SIG-M5 treated with dmso at 0.1 percent for 504 hours (cell line): Measurements from ENCODE around the gene LRRC56.
"Not testable (repeated sequence)": the region's sequence is repeated elsewhere in the genome, so short reads cannot be mapped to it uniquely, and the experiment has no call there.

Experiments used
- DNase-seq: peaks from one replicate; lab custom pipeline; 2025; ENCODE audit not compliant: unreplicated experiment; lab: John Stamatoyannopoulos, UW

LRRC56 gene

DNA sequence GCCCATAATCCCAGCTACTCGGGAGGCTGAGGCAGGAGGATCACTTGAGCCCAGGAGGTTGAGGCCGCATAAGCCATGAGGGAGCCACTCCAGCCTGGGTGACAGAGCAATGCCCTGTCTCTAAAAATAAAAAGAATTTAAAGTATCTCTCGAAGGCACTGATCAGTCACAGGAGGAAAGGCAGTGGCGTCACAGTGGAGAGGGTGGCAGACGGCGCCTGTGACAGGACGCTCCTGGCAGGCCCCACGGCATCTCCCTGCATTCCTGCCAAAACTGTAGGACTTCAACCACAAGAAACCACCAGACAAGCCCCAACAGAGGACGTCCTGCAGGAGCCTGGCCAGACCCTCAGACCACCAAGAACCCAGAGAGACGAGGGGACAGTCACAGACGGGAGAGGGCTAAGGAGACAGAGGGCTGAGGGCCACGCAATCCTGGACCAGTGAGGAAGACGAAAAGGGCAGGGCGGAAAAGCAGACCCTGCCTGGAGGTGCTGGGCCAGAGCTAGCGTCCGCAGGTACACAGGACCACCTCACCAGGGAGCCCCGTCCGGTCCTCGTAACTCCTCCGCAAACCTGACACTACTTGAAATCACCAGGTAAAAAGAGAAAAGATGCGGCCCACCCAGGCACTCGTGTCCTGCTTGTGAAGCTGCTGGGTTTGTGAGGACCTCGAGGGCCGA, 36.2 kb upstream of the LRRC56 start:
- DNase-seq: no peak

DNA sequence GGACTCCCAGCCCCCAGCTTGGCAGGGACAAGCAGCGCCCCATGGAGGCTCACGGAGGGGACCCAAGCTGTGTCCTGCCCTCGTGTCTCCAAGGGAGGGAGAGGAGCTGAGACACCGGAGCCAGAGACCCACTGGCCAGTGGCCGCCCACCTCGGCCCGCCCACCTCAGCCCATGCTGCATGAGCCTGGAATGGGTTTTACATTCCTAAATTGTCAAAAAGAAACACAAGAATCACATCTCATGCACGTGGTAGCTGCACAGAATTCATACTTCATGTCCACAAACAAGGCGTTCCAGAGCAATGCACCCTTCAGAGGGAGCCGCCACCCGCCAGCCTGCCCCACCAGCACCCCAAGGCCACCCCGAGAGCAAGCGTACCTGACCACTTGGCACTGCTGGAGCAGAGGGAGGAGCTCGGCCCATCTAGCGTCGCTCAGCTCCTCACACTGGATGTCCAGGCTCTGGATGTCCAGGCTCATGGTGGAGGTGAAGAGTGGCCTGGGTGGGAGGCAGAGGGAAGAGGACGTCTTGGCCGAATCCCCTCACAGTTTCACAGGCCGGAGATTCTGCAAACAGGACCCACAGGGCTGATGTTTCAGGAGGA, 35.5 kb upstream of the LRRC56 start:
- DNase-seq: peak; percentile 43

DNA sequence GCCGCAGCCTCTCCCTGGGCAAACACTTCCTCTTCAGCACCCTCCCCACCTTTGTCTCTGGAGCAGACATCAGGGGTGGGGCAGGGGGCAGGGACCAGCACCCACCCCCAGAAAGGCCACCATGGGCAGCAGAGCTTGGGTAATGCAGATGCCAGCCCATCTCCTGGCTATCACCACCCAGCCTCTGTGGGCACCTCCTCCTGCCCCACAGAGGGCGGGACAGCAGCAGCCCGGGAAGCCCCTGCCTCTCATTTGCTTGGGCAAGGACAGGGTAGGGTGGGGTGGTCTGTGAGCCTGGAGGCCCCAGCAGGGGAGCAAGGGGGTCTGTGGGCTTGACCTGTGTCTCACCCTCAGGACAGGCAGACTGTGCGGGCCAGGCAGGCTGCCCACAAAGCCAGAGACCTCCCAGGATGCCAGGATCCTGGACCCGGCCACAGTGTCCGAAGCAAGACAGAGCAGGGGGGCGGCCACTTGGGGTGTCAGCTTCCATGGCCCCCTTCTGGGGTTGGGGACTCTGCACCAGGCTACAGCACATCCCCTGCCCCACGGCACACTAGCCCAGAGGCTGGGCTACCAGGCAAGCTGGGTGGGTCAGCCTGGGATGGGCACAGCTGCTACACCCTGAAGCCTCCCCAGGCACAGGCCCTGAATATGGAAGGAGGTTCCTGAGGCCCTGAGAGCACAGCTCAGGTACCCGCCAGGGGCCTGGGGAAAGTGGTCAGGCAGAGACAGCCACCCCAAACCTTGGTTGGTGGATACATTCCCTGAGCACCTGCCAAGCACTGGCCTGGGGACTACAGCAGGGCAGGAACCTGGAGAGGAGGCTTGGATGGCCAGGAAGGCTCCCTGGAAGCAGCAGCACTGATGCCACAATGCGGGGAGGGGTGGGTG, 34.8 kb upstream of the LRRC56 start:
- DNase-seq: no peak

- peak; percentile 92 for DNase-seq
These were observed 33.9 kb upstream of the LRRC56 start for GRCh38 chr11:503179-503981.

DNA sequence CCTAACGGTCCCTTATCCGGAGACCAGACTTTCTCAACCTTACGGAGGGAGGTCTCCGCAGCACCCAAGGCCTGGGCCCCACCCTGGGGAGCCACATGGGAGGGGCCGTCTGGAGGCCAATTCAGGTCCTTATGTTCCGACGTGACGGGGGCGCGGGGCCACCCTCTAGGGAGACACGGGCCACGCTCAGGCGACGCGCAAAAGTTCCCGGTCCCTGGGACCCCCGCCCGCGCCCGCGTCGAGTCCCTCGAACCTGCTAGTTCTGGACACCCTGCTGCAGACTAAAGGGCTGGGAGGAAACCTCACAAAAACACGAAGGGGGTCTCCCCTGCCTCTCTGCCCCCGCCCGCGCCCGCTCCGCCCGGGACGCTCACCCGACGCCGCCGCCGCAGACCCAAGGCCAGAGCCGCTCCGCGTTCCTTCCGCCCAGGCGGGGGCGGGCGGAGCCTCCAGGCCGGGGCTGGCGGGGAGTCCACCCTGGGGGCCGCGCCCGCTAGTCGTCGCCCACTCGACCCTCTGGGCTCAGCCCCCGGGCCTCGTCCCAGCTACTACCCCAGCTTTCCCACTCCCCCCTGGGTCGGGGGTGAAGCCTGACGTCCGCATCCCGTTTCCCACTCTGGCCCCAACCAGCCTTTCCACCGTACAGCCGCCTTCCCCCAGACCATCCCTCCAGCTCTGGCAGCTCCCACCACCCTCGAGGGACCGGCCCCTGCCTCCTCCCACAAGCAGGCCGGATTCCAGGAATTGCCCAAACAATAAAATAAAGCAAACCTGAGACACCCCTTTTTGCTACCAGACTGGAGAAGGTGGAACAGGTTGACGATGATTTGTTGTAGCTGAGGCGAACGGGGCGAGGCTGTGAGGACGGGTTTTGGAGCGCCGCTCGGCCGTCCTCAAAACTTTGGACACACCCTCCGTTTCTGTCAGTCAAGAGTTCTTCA, 33.0 kb upstream of the LRRC56 start:
- peak; percentile 82 for DNase-seq

DNA sequence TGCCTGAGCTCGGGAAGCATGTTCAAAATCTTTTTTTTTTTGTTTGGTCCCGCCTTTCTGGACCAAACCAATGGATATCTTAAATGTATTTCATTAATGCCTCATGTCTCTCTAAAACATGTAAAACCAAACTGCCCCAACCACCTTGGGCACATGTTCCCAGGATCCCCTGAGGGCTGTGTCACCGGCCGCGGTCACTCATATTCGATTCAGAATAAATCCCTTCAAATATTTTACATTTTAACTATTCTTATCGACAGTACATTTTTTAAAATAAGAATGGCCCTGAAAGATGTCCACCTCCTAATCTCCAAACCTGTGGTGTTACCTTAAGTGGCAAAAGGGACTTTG, 32.4 kb upstream of the LRRC56 start:
- no peak for DNase-seq

DNA sequence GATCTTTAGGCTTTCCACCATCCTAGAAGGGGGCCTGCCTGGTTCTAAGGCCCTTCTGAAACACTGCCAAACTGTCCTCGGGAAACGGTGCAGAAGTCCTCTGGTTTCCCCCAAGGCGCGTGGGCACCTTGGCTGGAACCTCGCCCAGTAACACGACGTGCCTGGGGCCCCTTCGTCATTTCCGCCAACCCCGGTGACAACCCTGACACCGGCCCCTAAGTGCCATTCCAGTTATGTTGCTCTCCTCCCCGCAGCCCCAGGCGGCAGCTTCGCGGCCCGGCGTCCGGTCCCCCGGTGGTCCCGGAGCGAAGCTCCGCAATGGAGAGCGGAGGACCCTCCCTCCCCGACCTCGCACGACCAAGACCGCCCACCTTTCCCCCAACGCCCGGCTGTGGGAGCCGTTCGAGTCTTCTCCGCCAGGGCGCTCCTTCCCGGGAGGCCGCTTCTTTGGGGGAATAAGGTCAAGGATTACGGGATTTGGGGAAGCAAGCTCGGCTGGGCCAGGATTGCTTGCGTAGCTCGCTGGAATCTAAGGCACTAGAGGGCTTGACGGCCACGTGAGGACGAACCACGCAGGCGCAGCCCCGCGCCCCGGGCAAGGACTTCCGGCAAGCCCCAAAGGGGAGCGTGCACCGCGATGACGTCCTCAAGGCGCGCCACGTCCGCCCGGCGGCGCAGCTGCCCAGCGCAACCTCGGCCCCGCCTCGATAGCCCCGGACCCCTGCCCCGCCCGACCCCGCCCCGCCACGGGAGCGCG, 30.9 kb upstream of the LRRC56 start:
- DNase-seq: peak; percentile 88

GRCh38 chr11:506995-507726, 30.2 kb upstream of the LRRC56 start, which contains the start of gene RNH1:
TSS of gene RNH1 (minus strand) at chr11:507242. CDS start at chr11:502162, 5,080 bp downstream.
- peak; percentile 77 for DNase-seq

DNA sequence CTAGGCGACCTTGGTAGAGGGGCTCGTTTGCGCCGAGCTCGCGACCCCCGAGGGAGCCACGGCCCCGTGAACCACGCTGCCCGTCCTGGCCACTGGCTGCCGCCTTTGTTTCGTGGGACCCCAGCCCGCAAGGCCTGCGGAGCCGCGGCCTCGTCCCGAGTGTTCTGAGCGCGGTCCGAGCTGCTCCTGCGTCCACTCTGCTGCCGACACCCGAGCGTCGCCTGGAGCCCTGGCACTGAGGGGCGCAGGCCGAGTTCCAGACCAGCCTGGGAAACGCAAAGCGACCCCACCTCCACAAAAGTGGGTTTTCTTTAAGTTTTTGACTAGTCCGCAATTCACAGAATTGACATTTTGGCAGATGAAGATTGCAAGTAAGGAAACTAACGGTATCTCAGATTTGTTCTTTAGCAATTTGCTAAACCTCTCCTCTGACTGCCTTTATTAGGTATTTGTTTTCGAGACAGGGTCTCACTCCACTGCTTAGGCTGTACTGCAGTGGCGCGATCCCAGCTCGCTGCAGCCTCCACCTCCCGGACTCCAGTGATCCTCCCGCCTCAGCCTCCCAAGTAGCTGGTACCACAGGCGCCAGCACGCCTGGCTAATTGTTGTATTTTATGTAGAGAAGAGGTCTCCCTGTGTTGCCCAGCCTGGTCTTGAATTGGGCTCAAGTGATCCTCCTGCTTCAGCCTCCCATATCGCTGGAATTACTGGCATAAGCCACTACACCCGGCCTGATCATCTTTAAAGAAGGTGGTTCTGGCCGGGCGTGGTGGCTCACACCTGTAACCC, 29.4 kb upstream of the LRRC56 start:
- no peak for DNase-seq

DNA sequence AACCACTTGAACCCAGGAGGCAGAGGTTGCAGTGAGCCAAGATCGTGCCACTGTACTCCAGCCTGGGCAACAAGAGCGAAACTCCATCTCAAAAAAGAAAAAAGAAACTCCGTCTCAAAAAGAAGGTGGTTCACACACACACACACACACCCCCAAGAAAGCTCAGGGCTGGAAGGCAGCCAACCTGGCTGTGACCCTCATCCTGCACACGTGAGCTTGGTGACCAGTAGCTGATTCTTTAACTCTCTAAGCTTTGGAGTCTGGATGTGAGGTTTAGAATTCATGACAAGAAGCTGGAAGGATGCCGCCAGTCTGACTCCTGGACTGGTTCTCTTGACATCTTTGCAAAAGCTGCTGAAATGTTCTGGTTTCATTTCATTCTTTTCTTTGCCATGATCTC, 28.4 kb upstream of the LRRC56 start:
- no peak for DNase-seq

- DNase-seq: no peak
These were observed 24.3 kb upstream of the LRRC56 start for GRCh38 chr11:512761-513595.

DNA sequence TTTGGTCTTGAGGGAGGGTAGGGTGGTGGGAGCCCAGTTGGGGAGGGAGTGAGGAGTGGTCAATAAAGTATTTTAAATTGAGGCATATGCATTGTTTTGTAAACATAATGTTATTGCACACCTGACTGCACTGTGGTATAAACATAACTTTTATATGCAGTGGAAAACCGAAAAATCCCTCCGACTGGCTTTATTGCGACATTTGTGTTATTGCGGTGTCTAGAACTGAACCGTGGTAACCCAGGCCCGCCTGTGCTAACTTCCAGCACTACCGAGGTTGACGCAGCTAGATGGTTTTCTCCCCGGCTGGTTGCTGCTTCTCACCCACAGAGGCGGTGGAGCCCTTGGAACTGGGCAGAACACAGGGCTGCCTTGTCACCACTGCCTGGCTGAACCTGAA, 22.7 kb upstream of the LRRC56 start:
- peak; percentile 25 for DNase-seq

DNA sequence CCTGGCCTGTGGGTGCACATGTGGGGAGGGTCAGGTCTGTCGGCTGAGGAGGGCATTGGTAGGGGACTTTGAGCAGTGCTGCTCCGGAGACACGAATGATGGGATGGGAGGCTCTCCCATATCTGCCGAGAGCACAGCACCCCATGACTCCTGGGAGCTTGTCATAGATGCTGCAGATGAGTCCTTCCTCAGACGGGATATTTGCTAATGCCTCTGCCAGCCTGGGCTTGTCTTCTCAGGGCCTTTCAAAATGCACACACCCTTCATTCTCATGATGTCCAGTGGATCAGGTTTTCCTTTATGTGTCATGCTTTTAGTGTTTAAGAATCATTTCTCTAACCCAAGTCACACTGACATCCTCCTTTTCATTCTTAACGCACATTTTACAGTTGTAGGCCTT, 22.2 kb upstream of the LRRC56 start:
- no peak for DNase-seq

- no peak for DNase-seq
These were observed 20.9 kb upstream of the LRRC56 start for GRCh38 chr11:516400-516799.

GRCh38 chr11:516918-517685, 20.2 kb upstream of the LRRC56 start:
- DNase-seq: not testable (repeated sequence)
